Activated T-helper 1 cell treated with anti-CD3 and anti-CD28 coated beads, Interleukin-2, amount 50 U/mL, for 16 hours (primary cell): ENCODE results near the gene BCOR.

Experiments used
- DNase-seq, 2 donors: peaks; one replicate each; pipeline ENCODE4 v3.0.0-alpha.2; 2020; ENCODE audit warnings: low read depth in 1 of 2, low spot score in 1 of 2

The BCOR gene

GRCh38 chrX:40099055-40099958 is 1.5 kb upstream of the BCOR start:
- DNase-seq: no peak

GRCh38 chrX:40098264-40099054 is 701 bp upstream of the BCOR start:
- DNase-seq: no peak

GRCh38 chrX:40097141-40097503 is 636 bp downstream of the BCOR start:
- DNase-seq: no peak

DNA sequence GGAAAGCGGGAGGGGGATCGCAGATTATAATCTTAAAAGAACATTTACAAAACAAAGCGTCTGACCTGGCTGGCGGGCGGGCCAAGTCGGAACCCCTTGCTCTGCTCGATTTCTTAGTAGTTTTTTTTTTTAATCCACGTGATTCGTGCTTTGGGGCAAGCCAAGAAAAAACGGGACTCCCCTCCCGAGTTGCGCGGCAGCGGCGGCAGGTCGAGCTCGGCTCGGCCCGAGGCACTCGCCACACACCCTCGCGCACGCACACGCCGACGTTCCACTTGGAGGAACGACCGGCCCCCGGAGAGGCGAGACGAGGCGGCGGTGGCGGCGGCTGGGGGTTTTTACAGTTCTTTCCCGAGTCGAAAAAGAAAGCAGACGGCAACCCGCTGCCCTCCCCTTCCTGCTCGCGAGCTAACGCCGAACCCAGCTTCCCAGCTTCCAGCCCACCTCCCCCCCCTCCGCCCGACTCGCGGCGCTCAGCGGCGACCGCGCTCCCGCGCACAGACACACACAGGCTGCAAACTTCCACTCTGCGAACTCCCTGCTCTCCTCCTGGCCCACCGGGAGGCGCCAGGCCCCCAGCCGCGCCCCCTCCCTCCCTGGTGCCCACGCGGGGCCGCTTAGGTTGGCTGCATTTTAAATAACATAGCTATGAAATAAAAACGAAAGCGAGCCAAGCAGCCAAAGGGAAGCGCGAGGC is 1.2 kb downstream of the BCOR start:
- peak; percentile 29 to 54 for DNase-seq

GRCh38 chrX:40095583-40096394 is 2.0 kb downstream of the BCOR start:
- no peak for DNase-seq

- DNase-seq: no peak
Measured at GRCh38 chrX:40094900-40095582, 2.7 kb downstream of the BCOR start.

GRCh38 chrX:40094041-40094899 is 3.5 kb downstream of the BCOR start:
- DNase-seq: no peak

DNA sequence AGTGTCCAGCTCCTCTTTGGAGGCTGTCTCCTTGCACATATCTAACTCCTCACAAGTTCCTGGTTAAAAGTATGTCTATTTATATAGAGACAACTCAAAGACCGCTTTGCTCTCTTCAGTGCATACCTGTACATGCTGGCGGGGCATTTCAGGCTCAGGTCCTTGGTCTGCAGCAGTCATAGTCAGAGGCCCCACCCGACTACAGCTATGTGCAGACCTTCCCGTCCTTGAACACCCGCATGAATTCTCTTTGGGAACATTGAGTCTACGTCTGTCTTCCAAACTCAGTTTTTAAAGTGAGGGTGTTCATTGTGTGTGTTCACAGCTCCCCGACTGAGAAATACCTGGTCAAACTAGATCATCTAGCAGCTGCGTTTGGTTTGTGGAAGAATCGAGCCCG is 4.2 kb downstream of the BCOR start:
- DNase-seq: no peak

DNA sequence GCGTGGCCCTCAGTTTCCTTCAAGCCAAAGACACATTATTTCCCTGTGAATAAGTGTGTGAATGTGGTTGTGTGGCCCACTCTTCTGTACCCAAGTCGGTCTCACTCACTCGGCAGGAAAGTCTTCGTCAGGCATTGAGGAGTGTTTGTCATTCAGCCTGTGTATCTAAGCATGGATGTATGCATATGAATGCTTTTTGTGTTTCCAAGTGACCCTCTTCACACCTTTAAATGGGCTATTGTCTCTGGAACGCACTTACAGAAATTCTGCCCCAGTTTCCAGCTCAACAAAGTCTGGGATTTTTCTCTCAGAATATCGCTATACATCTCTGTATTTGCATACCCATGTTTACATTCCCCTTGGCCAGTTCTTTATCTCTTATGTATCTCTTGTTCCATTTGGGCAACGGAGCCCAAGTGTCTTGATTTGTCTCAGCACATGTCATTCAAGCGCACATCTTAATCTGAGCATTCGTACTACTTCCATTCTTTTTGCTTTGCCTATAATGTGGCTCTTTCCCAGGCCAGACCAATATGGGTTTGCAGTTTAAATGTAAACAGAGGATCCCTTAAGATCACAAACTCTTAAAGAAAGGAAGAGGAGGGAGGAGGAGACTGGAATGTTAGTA is 4.8 kb downstream of the BCOR start:
- DNase-seq: no peak

- DNase-seq: no peak
Measured at GRCh38 chrX:40091691-40092421, 5.9 kb downstream of the BCOR start.

DNA sequence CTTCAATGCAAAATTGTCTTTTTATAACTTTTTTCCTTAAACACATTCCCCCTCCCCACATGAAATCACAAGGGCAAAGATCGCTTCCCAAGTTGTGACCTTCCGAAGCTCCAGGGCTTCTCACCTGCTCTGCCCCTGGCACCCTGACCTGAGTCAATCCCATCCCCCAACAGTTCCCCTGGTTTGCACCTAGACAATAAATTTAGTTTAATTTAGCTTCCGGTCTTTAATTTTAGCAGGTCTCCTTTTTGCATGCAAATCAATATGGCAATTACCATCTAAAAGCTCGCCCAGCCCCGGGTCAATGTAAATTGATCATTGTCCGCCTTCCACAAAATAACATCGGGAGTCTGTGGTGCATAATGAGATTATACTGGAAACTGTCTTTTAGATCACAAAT is 6.8 kb downstream of the BCOR start:
- DNase-seq: no peak

- DNase-seq: no peak
Measured at GRCh38 chrX:40090050-40090804, 7.5 kb downstream of the BCOR start.

- DNase-seq: no peak
Measured at GRCh38 chrX:40088803-40089540, 8.8 kb downstream of the BCOR start.

DNA sequence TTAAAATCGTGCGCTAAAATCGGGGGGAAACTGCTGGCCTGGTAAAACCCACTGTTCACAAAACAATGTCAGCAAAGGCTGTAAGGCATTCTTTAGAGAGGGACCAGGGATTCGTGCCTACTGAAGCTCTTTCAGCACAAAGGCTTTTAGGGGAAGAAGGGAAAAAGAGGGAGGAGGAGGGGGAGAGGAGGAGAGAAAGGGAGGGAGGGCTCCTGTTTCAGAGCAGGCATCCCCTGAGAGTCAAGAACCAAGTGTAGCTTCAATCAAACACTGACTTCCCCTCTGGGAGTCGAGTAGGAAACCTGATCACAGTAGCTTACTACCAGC is 9.5 kb downstream of the BCOR start:
- DNase-seq: no peak

GRCh38 chrX:40087425-40088298 is 10.1 kb downstream of the BCOR start:
- DNase-seq: no peak
